Tibial artery (tissue), 4 donors: ENCODE data around the gene HINT3.

Experiments
- DNase-seq, 2 donors: peaks; one replicate each; pipeline ENCODE4 v3.0.0-alpha.2; 2019
- H3K27ac ChIP-seq, 2 donors: fragments of 200-600 bp; sonication (generic) in 1 of 2; 1 replicate in 1 of 2; 2 replicates in 1 of 2; pipeline ENCODE4 v1.5.1; 2018 to 2019; ENCODE audit warnings: mild to moderate bottlenecking in 1 of 2
- H3K27me3 ChIP-seq, 2 donors: fragments of 200-600 bp; sonication (generic) in 1 of 2; one replicate each; pipeline versions ENCODE4 v1.5.1 to v1.6.0; 2016 to 2019
- H3K36me3 ChIP-seq, 3 donors: fragments of 200-600 bp; sonication (generic) in 2 of 3; one replicate each; pipeline ENCODE4 v1.5.1; 2016 to 2019; ENCODE audit warnings: mild to moderate bottlenecking in 2 of 3
- H3K4me1 ChIP-seq, 4 donors: fragments of 200-600 bp; sonication (generic) in 2 of 4; 1 replicate in 3 of 4; 2 replicates in 1 of 4; pipeline ENCODE4 v1.5.1; 2016 to 2019
- H3K4me3 ChIP-seq, 2 donors: fragments of 200-600 bp; sonication (generic) in 1 of 2; 1 replicate in 1 of 2; 2 replicates in 1 of 2; pipeline ENCODE4 v1.5.1; 2018 to 2019; ENCODE audit warnings: mild to moderate bottlenecking in 2 of 2
- H3K9me3 ChIP-seq, 3 donors: fragments of 200-600 bp; sonication (generic) in 1 of 3; one replicate each; pipeline ENCODE4 v1.5.1; 2016 to 2019
- intact Hi-C: fragments of 100-400 bp; cut with DNase I; formaldehyde crosslinking; loops from one replicate; pipeline ENCODE4 v1.15.0; 2023; ENCODE audit warnings: low total_unique reads
- TF ChIP-seq, protein P1 (sequence below), 2 experiments: fragments of 200-600 bp in 1 of 2; fragments of 450-650 bp in 1 of 2; IDR thresholded peaks; one replicate each; pipeline ENCODE4 v1.5.1; 2017 to 2019; ENCODE audit warnings: antibody characterized with exemption in 2 of 2, mild to moderate bottlenecking in 1 of 2, moderate library complexity in 1 of 2

Gene HINT3

DNA sequence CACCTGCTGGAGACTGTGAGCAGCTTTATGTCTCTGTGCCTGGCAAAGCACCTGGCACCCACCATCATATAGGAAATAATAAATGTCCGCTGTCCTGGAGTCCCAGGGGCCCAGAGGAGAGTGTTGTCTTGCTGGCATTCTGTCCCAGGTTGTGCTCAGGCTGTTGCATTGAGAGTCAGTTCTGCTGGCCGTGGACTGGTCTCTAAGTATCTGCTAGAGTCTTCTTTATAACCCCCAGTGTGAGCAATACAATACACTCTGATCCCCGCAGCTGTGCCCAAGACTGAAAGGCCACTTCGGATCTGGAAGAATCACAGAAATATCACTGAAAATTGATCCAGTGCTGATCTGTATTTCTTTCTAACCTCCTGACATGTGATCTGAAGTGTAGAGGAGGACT is 38.3 kb upstream of the HINT3 start:
- Histone ChIP-seq H3K4me1 (peaks cover 0 to 7% (median 2%) of the 10 kb centered on the region in 4 donors), H3K27me3 (no peaks in the 10 kb centered on the region), H3K27ac (peak overlapping the region; percentile 62 to 66), H3K4me3 (no peak overlapping the region), H3K9me3 (no peaks in the 10 kb centered on the region), H3K36me3 (peaks cover 37 to 52% (median 39%) of the 10 kb centered on the region in 3 donors)
- no peak for DNase-seq
- TF ChIP-seq, protein P1, sequence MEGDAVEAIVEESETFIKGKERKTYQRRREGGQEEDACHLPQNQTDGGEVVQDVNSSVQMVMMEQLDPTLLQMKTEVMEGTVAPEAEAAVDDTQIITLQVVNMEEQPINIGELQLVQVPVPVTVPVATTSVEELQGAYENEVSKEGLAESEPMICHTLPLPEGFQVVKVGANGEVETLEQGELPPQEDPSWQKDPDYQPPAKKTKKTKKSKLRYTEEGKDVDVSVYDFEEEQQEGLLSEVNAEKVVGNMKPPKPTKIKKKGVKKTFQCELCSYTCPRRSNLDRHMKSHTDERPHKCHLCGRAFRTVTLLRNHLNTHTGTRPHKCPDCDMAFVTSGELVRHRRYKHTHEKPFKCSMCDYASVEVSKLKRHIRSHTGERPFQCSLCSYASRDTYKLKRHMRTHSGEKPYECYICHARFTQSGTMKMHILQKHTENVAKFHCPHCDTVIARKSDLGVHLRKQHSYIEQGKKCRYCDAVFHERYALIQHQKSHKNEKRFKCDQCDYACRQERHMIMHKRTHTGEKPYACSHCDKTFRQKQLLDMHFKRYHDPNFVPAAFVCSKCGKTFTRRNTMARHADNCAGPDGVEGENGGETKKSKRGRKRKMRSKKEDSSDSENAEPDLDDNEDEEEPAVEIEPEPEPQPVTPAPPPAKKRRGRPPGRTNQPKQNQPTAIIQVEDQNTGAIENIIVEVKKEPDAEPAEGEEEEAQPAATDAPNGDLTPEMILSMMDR (IDR thresholded peaks at IDR 0.05) = no peak
- intact Hi-C loops = loop anchor here (2.0 kb wide), 1 partner anchor 55 kb away; no protein-coding TSS in a partner anchor

DNA sequence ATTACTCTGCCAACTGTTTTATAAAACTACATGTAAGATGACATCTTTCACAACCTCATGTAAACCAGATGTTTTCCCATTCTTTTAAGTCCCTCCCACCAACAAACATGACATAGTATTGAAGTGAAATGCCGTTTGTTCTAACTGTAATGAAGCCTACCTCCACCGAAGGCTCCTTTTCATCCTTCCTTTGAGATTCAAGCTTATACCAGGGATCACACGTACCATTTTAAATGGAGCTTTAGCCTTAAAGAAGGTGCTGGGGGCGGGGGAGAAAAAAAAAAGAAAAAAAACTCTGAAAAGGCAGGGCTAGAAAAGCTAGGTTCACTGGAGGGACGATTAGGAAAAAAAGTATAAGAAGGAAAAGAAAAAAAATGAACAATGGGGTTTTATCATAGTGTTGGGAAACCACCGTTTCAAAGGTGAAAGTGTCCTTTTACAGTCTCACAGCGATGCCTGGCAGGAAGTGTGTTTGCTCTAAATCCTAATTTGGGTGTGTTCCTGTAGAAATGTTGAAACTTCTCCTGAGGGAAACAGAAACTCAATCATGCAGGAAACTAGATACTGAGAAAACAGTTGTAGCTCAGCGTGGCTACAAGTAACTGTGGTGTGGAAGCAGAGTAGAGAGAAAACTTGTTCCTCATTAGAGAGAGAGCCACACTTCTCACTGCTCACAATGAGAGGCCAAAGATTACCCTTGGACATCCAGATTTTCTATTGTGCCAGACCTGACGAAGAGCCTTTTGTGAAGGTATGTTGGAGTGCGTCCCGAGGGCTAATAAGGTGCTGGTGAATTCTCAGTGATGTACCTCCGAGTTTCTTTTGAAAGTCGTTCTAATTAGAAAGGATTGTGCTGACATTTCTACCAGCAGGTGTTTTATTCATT is 37.6 kb upstream of the HINT3 start:
- no peaks in the 10 kb centered on the region for H3K27me3 ChIP-seq
- peak overlapping the region; percentile 38 for H3K4me3 ChIP-seq
- peaks cover 0 to 7% (median 2%) of the 10 kb centered on the region in 4 donors for H3K4me1 ChIP-seq
- intact Hi-C loops = loop anchor here (2.0 kb wide), 1 partner anchor 54 kb away; no protein-coding TSS in a partner anchor
- DNase-seq = peak in 1 of 2 donors; percentile 46
- TF ChIP-seq, protein P1 (IDR thresholded peaks at IDR 0.05) = no peak
- H3K9me3 ChIP-seq = no peaks in the 10 kb centered on the region
- H3K27ac ChIP-seq = peak overlapping the region; percentile 62 to 66
- H3K36me3 ChIP-seq = peaks cover 41 to 59% (median 46%) of the 10 kb centered on the region in 3 donors

DNA sequence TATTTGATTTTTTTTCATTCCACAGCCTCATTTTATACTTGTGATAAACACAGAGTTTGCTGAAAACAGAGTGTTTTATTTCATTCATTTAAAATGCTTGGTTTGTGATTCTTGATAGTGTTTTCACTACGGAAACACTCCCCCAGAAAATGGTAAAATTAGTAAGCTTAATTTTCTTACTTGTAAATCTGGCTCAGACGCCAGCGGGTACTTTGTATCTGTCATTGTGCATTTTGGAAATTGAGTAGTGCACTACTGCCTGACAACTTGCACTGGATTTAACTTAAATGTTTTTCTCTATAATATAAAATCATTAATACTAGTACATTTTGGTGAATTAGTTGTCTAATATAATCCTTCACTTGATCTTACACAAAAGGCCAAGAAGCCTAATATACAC is 37.0 kb upstream of the HINT3 start:
- Histone ChIP-seq H3K27me3 (no peaks in the 10 kb centered on the region), H3K4me1 (peaks cover 0 to 7% (median 2%) of the 10 kb centered on the region in 4 donors), H3K27ac (peak overlapping the region; percentile 62 to 66), H3K9me3 (no peaks in the 10 kb centered on the region), H3K36me3 (peaks cover 46 to 65% (median 51%) of the 10 kb centered on the region in 3 donors), H3K4me3 (peak overlapping the region; percentile 38)
- intact Hi-C loops = loop anchor here (2.0 kb wide), 1 partner anchor 53 kb away; no protein-coding TSS in a partner anchor
- DNase-seq = no peak
- TF ChIP-seq, protein P1 (IDR thresholded peaks at IDR 0.05) = no peak

DNA sequence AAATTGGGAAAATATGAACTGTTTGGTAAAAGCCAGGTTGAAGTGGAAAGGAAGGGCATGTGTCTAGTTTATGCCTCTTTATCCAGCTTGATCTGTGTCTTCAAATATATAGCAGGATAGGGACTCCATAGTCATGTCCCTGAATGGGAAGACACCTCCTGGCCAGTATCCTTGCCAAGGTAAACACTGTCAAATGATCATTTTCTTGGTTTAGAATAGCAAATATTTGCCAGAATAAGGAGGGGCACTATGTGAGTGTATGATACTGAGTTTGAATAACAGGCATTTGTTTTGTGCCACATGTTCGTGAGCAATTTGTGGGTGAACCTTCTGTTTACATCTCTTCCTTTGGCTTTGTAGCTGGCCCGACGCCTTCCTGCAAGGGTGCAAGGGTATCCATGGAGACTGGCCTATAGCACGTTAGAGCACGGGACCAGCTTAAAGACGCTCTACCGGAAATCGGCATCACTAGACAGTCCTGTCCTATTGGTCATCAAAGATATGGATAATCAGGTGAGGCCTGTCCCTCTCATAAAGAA is 34.2 kb upstream of the HINT3 start:
- H3K4me3 ChIP-seq = no peak overlapping the region

DNA sequence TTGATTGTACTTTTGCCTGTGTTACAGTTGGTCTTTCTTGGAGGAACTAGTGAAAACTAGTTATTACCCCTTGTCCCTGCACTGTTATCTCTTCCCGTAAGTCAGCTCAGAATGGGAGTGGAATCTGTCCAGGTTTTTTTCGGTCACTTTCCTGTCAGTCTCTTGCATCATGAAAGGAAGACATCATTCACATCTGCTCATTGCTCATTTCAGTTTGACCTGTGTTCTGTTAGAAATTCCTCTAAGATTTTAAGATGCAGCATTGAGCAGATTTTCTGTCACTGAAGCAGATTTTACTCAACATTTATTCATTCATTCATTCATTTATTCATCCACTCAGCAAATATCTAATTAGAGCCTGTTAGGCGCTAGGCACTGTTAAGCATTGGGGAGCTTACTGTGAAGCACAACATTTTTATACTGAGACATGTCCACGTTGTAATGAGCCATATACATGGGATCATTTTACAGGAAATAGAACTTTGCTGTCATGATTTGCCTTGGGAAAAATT is 33.1 kb upstream of the HINT3 start:
- TF ChIP-seq, protein P1 (IDR thresholded peaks at IDR 0.05) = no peak
- Histone ChIP-seq H3K27me3 (no peaks in the 10 kb centered on the region), H3K9me3 (no peaks in the 10 kb centered on the region), H3K36me3 (peaks cover 45 to 59% (median 54%) of the 10 kb centered on the region in 3 donors), H3K27ac (no peak overlapping the region), H3K4me3 (no peak overlapping the region), H3K4me1 (peaks cover 0 to 7% (median 2%) of the 10 kb centered on the region in 4 donors)
- intact Hi-C loops = no loop called here
- no peak for DNase-seq

More for the DNA sequence above, 34.2 kb upstream of the HINT3 start:
- no peaks in the 10 kb centered on the region for H3K27me3 ChIP-seq
- H3K36me3 ChIP-seq = peaks cover 36 to 49% (median 44%) of the 10 kb centered on the region in 3 donors
- TF ChIP-seq, protein P1 (IDR thresholded peaks at IDR 0.05) = no peak
- H3K9me3 ChIP-seq = no peaks in the 10 kb centered on the region
- peaks cover 0 to 7% (median 2%) of the 10 kb centered on the region in 4 donors for H3K4me1 ChIP-seq
- intact Hi-C loops = no loop called here
- DNase-seq = no peak
- no peak overlapping the region for H3K27ac ChIP-seq
